Measurements from ENCODE around the gene TSPAN11. TPM values are rescaled to one million over a fixed set of nuclear protein-coding genes. Genes with fewer than 3 reads are reported as not detected.

TSPAN11 gene
- total and polyA plus RNA-seq, 2 of the 8 experiments (the other 6 are each of a cell fraction or from before 2014, with no cell fraction given) = 3.9 to 8.2 TPM

DNA sequence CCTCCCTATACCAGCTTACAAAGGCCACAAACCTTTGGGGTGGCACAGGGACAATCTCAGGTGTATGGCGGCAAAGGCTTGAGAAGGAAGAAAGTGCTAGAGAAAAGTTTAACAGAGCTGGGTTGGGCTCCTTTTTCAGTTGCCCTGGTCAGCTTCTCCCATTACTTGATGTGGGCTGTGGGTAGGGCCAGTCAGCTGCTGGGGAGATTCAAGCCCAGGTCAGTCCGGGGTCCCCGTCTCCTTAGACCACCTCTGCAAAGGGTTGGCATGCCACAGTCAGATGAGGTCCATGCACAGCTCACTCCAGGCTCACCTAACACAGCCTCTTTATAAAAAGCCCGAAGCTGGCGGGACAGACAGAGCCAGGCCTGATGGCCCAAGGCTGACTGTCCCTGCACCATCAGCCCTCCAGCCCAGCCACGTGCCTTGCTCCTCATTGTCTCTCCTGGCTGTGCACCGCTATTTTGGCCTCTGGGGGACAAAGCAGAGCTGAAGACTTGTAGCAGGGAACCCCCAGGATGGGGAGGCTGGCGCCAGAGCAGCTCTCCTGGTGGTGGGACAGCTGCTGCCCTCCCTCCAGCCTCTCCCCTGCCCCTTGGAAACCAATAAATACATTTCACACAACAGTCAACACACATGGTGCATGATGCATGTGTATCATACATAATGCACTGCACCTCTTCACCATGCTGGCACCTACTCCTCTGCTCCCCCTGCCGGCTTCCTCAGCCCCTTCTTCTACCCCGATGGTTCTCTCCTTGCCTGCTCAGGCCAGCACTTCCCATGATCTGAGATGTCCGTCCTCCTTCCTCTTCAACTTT lies 85.4 kb downstream of the TSPAN11 start:
- H3K9me3 ChIP-seq (ENCODE audit: insufficient read depth in 2 of 2, low read depth in 1 of 2, low read length in 1 of 2) = no peaks in the 10 kb centered on the region
- no peak overlapping the region for H4K8ac ChIP-seq (ENCODE audit: extremely low read depth, insufficient read depth, low read length)
- H3K36me3 ChIP-seq (ENCODE audit: control insufficient read depth in 2 of 4, insufficient read depth in 4 of 4, low read length in 3 of 4) = no peaks in the 10 kb centered on the region
- H2BK120ac ChIP-seq (replicated peaks; ENCODE audit: low read depth, low read length) = no peak overlapping the region
- H2BK20ac ChIP-seq (ENCODE audit: low read length) = no peak overlapping the region
- no peak overlapping the region for H3K4me3 ChIP-seq (ENCODE audit: extremely low read depth in 1 of 4, insufficient read depth in 2 of 4, low read depth in 3 of 4, low read length in 4 of 4)
- no peak overlapping the region for H3K9ac ChIP-seq (replicated peaks in 1 of 4; ENCODE audit: extremely low read depth in 1 of 4, low read depth in 3 of 4, low read length in 3 of 4)
- no peak overlapping the region for H2BK5ac ChIP-seq (ENCODE audit: low read depth, low read length)
- no peak overlapping the region for H3K4ac ChIP-seq (replicated peaks; ENCODE audit: insufficient read length, low read depth, low read length)
- no peak overlapping the region for H2BK12ac ChIP-seq (ENCODE audit: low read depth, low read length)
- H2AFZ ChIP-seq (ENCODE audit: low read length) = no peak overlapping the region
- no peak overlapping the region for H3K56ac ChIP-seq (replicated peaks; ENCODE audit: insufficient read length, low read depth, low read length)
- no peak overlapping the region for H2BK15ac ChIP-seq (ENCODE audit: low read length)
- H3K4me2 ChIP-seq (ENCODE audit: insufficient read depth in 1 of 2, low read depth in 2 of 2, low read length in 2 of 2) = no peak overlapping the region
- H4K5ac ChIP-seq (ENCODE audit: insufficient read length, low read depth, low read length) = no peak overlapping the region
- no peak for TF ChIP-seq CBX8 (IDR thresholded peaks at IDR 0.05; ENCODE audit: borderline replicate concordance, low read depth, low read length)
- TF ChIP-seq, protein P1, sequence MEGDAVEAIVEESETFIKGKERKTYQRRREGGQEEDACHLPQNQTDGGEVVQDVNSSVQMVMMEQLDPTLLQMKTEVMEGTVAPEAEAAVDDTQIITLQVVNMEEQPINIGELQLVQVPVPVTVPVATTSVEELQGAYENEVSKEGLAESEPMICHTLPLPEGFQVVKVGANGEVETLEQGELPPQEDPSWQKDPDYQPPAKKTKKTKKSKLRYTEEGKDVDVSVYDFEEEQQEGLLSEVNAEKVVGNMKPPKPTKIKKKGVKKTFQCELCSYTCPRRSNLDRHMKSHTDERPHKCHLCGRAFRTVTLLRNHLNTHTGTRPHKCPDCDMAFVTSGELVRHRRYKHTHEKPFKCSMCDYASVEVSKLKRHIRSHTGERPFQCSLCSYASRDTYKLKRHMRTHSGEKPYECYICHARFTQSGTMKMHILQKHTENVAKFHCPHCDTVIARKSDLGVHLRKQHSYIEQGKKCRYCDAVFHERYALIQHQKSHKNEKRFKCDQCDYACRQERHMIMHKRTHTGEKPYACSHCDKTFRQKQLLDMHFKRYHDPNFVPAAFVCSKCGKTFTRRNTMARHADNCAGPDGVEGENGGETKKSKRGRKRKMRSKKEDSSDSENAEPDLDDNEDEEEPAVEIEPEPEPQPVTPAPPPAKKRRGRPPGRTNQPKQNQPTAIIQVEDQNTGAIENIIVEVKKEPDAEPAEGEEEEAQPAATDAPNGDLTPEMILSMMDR (IDR thresholded peaks at IDR 0.05; ENCODE audit: control extremely low read depth in 1 of 3, insufficient read depth in 1 of 3, low read depth in 1 of 3, low read length in 3 of 3) = peak in 1 of 3 experiments; percentile 19; a peak in 1 of 4 replicates
- H4K91ac ChIP-seq (replicated peaks; ENCODE audit: insufficient read length, low read length) = no peak overlapping the region
- no peak overlapping the region for H3K18ac ChIP-seq (ENCODE audit: extremely low read depth, low read length)
- no peaks in the 10 kb centered on the region; a peak in 1 of 7 replicates for H3K27me3 ChIP-seq (replicated peaks in 1 of 4; ENCODE audit: control insufficient read depth in 3 of 4, extremely low read depth in 1 of 4, insufficient read depth in 3 of 4, low read length in 3 of 4)
- no peak for FAIRE-seq
- no peak overlapping the region for H3K27ac ChIP-seq (ENCODE audit: low read depth, low read length)
- no peak overlapping the region for H3K23ac ChIP-seq (ENCODE audit: insufficient read length)
- H3K79me2 ChIP-seq (ENCODE audit: control insufficient read depth in 1 of 2, insufficient read depth in 2 of 2, low read length in 2 of 2) = no peaks in the 10 kb centered on the region
- H2AK5ac ChIP-seq (ENCODE audit: low read depth, low read length) = no peak overlapping the region
- no peak overlapping the region for H3K14ac ChIP-seq (ENCODE audit: insufficient read length)
- peaks cover 0 to 3% (median 0%) of the 10 kb centered on the region in 4 experiments; a peak in 1 of 7 replicates for H3K4me1 ChIP-seq (replicated peaks in 1 of 4; ENCODE audit: control insufficient read depth in 3 of 4, insufficient read depth in 4 of 4, low read length in 3 of 4)
- DNase-seq (ENCODE audit: low read depth in 1 of 2, low spot score in 2 of 2) = no peak
- WGBS, 2 experiments (ENCODE audit: extremely low coverage in 1 of 2, insufficient coverage in 1 of 2, insufficient read length in 1 of 2, insufficient replicate concordance in 2 of 2, low coverage in 1 of 2, low lambda C conversion rate in 2 of 2, missing lambda C conversion rate in 1 of 2) = 83% methylated on average over 11 of the region's 11 CpGs; no CpG with 5 or more reads in 1 of the 2 experiments
- peaks cover 0 to 2% of the 10 kb centered on the region in 2 experiments for H4K20me1 ChIP-seq (replicated peaks in 1 of 2; ENCODE audit: control insufficient read depth in 1 of 2, insufficient read depth in 2 of 2, low read length in 2 of 2)
- ChIA-PET POLR2A (ENCODE audit: partially characterized antibody) (interaction anchor here (0.6 kb wide), 1 partner anchor 178 kb away, joined by 3 read pairs; no protein-coding TSS in a partner anchor), CTCF (ENCODE audit: partially characterized antibody) (interaction anchor here (0.6 to 3.3 kb wide), 12 partner anchors 11 to 625 kb away, joined by 3 to 14 read pairs (median 6); no protein-coding TSS in a partner anchor)
- no peaks in the 10 kb centered on the region for H3K79me1 ChIP-seq (ENCODE audit: low read depth, low read length)
- H3K23me2 ChIP-seq (ENCODE audit: low read depth, low read length) = no peaks in the 10 kb centered on the region

Measured in H1 (cell line).